GM18870 (cell line): ENCODE data around the gene IGFBP7.

ENCODE experiments used
- ATAC-seq: cut with Tn5 transposase; IDR thresholded peaks from one replicate; pipeline ENCODE4 v1.9.1; 2021; ENCODE audit warnings: moderate library complexity; ENCODE audit not compliant: unreplicated experiment

IGFBP7 gene

GRCh38 chr4:57131849-57132742 lies 21.9 kb upstream of the IGFBP7 start:
- ATAC-seq, result no peak

GRCh38 chr4:57129477-57129876 lies 19.3 kb upstream of the IGFBP7 start:
- ATAC-seq, result no peak

DNA sequence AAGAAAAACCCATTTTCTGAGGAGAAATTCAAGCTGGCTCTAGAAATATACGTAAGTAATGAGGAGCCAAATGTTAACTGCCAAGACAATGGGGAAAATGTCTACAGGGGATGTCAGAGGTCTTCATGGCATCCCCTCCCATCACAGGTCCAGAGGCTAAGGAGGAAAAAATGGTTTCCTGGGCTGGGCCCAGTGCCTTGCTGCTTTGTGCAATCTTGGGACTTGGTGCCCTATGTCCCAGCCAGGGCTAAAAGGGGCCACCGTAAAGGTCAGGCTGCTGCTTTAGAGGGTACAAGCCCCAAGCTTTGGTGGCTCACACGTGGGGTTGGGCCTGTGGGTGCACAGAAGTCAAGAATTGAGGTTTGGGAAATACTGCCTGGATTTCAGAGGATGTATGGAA lies 17.2 kb upstream of the IGFBP7 start:
- no peak for ATAC-seq

DNA sequence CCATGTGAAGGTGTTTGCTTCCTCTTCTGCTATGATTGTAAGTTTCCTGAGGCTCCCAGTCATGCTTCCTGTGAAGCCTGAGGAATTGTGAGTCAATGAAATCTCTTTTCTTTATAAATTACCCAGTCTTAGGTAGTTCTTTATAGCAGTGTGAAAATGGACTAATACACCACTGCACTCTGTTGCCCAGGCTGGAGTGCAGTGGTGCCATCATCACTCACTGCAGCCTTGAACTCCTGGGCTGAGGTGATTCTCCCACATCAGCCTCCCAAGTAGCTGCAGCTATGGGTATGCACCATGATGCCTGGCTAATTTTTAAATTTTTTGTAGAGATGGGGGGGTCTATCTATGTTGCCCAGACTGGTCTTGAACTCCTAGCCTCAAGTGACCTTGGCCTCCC lies 15.8 kb upstream of the IGFBP7 start:
- no peak for ATAC-seq

DNA sequence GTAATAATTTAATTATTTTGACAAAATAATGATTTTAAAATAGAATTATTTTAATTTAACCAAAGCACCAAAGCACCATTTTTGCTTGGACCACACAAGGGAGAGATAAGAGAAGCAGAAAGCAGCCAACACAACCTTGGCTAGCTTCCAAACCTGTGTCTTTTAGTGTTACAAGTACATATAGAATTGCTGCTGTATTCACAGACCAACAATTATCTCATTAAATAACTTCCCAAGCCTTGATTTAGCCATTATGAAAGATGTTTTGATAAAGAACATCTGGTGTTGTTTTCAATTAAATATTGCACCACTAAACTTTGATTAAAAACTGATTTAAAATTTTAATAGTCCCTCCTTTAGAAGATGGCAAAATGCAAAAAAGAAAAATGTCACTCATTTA lies 14.0 kb upstream of the IGFBP7 start:
- ATAC-seq, result no peak

- ATAC-seq, result no peak
These were observed 12.8 kb upstream of the IGFBP7 start for GRCh38 chr4:57122959-57123358.

- ATAC-seq, result no peak
These were observed 9.0 kb upstream of the IGFBP7 start for GRCh38 chr4:57119054-57119651.

- ATAC-seq, result no peak
These were observed 7.3 kb upstream of the IGFBP7 start for GRCh38 chr4:57117491-57117890.

GRCh38 chr4:57116245-57116644 lies 6.1 kb upstream of the IGFBP7 start:
- ATAC-seq, result no peak

DNA sequence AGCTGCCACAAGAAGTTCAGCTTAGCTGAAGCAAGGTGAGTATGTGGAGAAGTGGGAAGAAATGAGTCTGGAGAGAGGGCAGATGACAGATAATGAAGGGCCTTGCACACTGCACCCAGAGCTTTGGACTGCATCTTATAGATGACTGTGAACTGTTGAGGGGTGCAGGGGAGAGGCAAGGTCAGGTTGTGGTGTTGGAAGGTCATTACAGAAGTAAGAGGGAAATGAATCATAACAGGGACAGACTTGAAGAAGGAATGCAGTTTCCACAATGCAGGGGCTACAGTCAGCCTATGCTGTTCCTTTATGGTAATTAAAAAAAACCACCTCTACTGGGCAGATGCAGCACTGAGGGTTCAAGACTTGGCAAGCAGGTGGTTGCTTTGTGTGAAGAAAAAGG lies 4.8 kb upstream of the IGFBP7 start:
- no peak for ATAC-seq

GRCh38 chr4:57113870-57114269 lies 3.7 kb upstream of the IGFBP7 start:
- ATAC-seq, result no peak

DNA sequence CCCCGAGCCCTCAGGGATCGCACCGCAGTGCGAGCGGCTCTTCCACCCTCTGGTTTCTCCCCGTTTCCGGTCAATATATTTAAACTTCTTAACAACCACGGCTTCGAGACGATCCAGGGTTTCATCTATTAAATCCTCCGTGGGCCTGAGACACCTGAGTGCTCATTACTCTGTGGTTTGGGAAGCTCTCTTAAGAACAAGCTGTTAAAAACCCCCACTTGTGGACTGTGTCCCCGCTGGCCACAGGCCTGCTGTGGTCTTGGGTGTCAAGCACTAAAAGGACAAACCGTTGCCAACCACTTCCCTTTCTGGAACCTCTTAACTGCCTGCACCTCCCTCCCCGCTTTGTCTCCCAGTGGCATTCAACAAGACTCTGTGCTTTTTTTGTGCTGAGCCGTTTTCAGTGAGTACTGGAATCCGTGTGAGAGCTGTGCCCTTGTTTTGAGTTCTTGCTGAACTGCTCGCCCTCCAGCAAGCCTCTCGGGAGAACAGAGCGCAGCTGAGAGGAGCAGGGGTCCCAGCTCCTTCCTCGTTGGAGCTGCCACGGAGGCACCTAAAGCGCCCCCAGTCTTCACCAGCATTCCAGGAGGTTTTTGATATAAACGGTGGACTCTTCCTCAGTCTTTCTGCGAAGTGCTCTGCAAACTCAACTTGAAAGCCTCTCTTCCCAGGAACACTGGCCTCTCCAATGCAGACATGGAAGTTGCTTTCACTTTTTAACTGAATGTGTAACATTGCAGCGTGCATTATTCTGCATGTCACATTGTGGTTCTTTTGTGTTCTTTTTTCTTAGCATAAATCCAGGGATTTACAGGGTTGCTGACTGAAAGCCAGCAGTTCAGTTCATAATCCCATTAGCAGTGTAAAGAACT lies 691 bp upstream of the IGFBP7 start:
- no peak for ATAC-seq

DNA sequence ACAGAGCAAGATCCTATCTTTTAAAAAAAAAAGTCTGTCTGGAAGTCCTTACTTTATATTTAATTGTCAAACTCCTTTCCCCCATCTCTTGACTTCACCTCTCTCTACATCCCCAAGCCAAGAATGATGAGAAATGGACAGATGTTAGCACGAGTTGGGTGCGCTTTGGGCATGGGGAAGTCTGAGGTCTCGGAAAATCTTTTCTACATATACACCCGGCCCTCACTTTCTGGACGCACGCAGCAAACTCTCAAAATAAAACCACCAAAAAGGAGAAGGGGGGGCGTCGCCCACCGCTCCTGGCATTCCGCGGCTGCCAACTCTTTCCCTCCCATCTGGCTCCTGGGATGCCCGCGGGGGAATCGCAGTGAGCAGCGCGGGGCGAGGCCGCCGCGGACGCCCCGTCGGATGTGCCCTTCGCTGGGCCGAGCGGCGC lies 756 bp downstream of the IGFBP7 start:
- ATAC-seq, result no peak

DNA sequence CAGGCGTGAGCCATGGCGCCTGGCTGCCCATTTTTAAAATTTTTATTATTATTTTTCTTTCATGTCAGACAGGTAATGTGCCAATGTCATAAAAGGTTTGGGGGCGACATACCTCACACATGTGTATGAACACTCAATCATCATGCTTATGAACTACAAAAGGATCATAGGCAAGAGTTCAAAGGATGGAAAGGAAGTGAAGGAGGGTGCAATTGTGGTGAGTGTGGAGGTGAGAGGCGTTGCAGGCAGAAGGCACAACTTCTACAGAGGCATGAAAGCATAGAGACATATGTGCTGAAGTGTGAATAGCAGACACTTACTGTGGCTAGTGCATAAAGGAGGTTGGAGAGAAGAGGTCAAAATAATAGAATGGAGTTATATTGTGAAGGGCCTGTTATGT lies 4.0 kb downstream of the IGFBP7 start:
- no peak for ATAC-seq

DNA sequence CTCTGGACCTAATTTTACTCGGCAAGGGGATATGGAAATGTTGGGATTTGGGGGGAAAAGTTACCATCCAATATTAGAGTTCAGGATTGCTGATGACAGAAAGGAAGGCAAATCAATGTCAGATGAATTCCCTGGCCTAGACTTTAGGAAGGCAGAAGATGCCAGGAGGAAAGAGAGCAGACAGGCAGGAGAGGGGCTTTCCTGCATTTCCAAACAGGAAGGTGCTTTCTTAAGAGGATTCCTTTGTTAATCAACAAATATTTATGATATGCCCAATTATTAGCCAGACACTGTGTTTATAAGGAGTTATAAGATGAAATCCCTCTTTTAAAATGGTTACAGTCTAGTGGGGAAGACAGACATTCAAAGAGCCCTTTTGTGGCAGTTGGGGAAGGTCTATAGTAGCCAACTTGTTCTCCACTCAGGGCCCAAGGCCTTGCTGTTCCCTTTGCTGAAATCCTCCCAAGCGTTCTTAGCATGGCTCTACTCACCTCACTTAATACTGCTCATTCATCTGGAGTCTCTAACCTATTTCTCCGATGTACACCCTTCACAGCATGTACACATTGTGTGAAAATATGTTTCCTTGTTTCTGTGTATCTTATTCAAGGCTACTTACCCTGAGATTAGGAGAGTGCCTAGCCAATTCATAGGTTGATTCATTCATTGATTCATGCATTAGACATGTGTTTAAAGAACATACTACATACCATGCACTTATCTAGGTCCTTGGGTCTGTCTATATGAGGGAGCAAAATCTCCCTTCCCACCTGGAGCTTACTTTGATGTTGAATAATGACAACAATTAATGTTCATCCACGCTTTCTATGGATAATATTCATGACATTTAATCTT lies 5.3 kb downstream of the IGFBP7 start:
- no peak for ATAC-seq

GRCh38 chr4:57103051-57103450 lies 7.1 kb downstream of the IGFBP7 start:
- ATAC-seq, result no peak

DNA sequence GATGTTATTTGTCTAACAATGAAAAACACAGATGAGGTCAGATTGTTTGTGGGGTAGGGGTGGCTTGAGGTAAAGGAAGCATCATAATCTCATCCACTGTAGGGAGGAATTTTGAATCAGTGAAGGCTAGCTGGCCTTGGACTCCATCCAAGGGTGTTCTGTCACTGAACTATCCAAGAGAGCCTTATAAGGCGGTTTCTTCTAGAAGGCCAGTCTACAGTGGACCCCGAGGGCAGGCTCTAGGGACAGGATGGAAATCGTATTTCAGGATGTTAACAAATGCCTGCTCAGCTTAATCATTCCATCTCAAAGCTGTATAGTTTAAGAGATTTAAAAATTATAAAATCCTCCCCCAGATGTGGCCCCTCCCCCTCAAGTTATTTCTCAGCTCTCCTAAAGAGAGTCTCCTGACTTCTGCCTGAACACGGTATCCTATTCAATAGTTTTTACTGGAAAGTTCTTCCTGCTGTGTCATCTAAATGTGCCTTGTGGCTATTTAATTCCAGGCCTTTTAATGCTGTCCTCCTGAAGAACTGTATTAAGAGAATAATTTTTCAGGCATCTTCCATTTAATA lies 8.0 kb downstream of the IGFBP7 start:
- no peak for ATAC-seq

DNA sequence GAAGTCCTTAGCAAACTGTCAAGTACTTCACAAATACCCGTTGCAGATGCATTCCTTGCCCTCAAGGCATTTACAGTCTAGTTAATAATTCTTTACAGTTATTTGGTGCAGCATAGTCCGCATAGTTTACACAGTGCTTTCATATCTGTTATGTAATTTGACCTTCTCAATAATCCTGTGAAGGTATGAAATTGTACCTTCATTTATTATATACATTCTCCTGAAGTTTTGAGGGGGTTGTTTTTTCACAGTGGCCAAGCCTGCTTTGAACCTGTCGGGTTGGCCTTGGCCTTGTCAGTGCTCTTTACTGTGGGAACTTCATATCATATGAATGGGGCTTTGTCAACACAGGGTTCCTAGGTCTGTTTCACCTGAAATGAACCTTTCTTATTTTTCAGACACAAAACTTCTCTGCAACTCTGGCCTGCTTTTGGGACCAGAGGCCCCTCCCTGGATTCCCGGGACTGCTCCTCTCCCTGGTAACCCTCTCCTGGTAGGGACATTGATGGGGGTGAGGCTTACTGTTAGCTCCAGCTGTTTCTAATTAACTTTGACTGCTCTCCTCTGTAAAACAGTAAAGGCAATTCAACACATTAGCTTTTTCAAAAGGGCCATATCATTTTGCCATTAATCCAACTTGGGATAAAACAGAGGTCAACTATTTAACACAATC lies 9.1 kb downstream of the IGFBP7 start:
- no peak for ATAC-seq

- ATAC-seq, result no peak
These were observed 10.8 kb downstream of the IGFBP7 start for GRCh38 chr4:57099363-57099762.

DNA sequence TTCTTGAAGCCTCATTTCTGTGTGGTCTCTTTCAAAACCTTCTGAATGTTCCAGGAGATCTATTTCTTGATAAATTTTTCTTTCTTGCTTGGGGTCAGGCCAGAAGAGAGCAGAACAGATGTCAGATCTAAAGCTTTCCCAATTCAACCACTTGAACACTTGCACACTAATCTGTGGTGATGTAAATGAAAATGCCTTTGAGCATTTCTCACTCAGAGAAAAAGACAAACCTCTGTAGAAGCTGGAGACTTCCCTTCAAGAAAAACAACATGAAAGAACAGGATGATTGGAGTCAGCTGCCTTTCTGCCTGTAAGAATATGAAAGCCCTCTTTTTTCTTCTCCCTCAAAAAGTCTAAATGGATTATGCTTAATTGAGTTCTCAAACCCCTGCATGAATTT lies 11.2 kb downstream of the IGFBP7 start:
- no peak for ATAC-seq
